ENCODE measurements around the gene STIM2. TPM values are rescaled to one million over a fixed set of nuclear protein-coding genes. Genes with fewer than 3 reads are reported as not detected.

Gene STIM2
- polyA plus RNA-seq, 3 donors: 8.6 to 16.5 (median 8.8) TPM

DNA sequence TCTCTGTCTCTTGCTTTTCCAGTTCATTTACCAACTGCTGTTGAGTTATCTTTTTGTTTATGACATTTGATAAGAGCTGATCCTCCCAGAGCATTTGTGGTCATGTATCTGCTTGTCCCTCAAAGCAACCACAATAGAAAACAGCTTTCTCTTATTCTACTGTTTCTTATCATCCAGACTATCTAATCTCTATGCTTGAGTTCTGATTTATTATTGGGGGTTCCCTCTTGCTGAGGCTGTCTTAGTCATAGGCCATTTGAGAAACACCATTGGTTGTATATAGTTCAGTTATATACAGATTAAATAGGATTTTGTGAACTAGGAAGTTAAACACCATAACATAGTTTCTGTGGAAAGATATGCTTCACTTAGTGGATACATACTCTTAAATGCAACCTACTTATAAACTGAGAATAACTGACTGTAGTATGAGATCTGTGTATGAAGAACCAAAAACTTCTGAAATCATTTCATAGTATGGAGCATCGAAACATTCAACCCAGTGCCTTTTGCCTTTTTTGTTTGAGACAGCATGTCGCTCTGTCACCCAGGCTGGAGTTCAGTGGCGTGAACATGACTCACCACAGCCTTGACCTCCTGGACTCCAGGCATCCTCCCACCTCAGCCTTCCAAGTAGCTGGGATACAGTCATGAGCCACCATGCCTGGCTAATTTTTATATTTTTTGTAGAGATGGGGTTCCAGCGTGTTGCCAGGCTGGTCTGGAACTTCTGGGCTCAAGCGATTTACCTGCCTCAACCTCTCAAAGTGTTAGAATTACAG is 75.8 kb downstream of the STIM2 start:
- Histone ChIP-seq H3K9ac (ENCODE audit: insufficient read depth, low read length, poor library complexity, severe bottlenecking) (no peak overlapping the region), H3K4me3 (replicated peaks in 1 of 3; ENCODE audit: low read depth in 2 of 3, low read length in 3 of 3) (no peak overlapping the region), H3K9me3 (replicated peaks in 1 of 2; ENCODE audit: control insufficient read depth in 1 of 2, insufficient read depth in 1 of 2, low read length in 2 of 2) (no peaks in the 10 kb centered on the region), H3K4me1 (ENCODE audit: control insufficient read depth in 1 of 2, insufficient read depth in 2 of 2, low read length in 2 of 2) (peaks cover 0 to 4% of the 10 kb centered on the region in 2 donors), H3K4me2 (replicated peaks; ENCODE audit: extremely low read depth, low read length, poor library complexity, severe bottlenecking) (no peak overlapping the region), H3K27me3 (ENCODE audit: control insufficient read depth in 2 of 2, insufficient read depth in 2 of 2, low read length in 2 of 2) (no peaks in the 10 kb centered on the region), H4K20me1 (ENCODE audit: insufficient read depth, low read length) (peaks cover 13% of the 10 kb centered on the region), H3K27ac (ENCODE audit: low read depth in 1 of 2, low read length in 2 of 2) (no peak overlapping the region), H2AFZ (ENCODE audit: insufficient read depth, low read depth, low read length, poor library complexity, severe bottlenecking) (no peak overlapping the region), H3K79me2 (ENCODE audit: insufficient read depth, low read length) (peaks cover 9% of the 10 kb centered on the region), H3K36me3 (replicated peaks in 1 of 2; ENCODE audit: control insufficient read depth in 1 of 2, insufficient read depth in 2 of 2, low read length in 2 of 2) (no peaks in the 10 kb centered on the region)
- WGBS (ENCODE audit: insufficient coverage): 89% methylated on average over 5 of the region's 5 CpGs
- Mint-ChIP-seq H3K4me3 (no peak overlapping the region), H3K4me1 (peaks cover 12% of the 10 kb centered on the region), H3K9me3 (no peaks in the 10 kb centered on the region), H3K27me3 (ENCODE audit: low read depth in 3 of 3) (no peaks in the 10 kb centered on the region), H3K36me3 (no peaks in the 10 kb centered on the region), H3K27ac (no peak overlapping the region)
- TF ChIP-seq, protein P1, sequence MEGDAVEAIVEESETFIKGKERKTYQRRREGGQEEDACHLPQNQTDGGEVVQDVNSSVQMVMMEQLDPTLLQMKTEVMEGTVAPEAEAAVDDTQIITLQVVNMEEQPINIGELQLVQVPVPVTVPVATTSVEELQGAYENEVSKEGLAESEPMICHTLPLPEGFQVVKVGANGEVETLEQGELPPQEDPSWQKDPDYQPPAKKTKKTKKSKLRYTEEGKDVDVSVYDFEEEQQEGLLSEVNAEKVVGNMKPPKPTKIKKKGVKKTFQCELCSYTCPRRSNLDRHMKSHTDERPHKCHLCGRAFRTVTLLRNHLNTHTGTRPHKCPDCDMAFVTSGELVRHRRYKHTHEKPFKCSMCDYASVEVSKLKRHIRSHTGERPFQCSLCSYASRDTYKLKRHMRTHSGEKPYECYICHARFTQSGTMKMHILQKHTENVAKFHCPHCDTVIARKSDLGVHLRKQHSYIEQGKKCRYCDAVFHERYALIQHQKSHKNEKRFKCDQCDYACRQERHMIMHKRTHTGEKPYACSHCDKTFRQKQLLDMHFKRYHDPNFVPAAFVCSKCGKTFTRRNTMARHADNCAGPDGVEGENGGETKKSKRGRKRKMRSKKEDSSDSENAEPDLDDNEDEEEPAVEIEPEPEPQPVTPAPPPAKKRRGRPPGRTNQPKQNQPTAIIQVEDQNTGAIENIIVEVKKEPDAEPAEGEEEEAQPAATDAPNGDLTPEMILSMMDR (IDR thresholded peaks at IDR 0.05): no peak
- intact Hi-C loops (cut with micrococcal nuclease): no loop called here
- DNase-seq: no peak

DNA sequence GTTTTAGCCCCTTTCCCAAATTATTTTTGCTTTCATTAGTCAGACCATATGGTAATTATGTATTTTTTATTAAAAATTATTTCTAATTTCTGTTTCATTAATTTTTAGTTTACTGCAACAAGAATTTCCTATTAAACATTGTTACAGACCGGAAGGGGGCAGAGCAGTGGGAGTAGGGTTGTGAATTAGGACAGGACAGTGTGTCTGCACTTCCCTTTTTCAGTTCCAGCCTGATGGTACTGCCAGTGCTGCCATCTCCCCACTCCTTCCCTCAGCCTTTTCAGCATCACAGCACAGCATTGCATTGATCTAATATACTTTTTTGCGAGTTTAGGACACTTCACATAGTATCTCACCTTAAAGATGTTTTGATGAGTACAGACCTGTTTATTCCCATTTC is 76.5 kb downstream of the STIM2 start:
- Mint-ChIP-seq H3K4me1 (peaks cover 12% of the 10 kb centered on the region), H3K27me3 (ENCODE audit: low read depth in 3 of 3) (no peaks in the 10 kb centered on the region), H3K36me3 (no peaks in the 10 kb centered on the region), H3K4me3 (no peak overlapping the region), H3K9me3 (no peaks in the 10 kb centered on the region), H3K27ac (peak overlapping the region in 1 of 7 donors; percentile 2)
- DNase-seq: peak; percentile 15 to 38 (median 24)
- H3K9me3 ChIP-seq (replicated peaks in 1 of 2; ENCODE audit: control insufficient read depth in 1 of 2, insufficient read depth in 1 of 2, low read length in 2 of 2): no peaks in the 10 kb centered on the region
- TF ChIP-seq, protein P1 (IDR thresholded peaks at IDR 0.05): peak; percentile 27
- no peak overlapping the region for H3K4me3 ChIP-seq (replicated peaks in 1 of 3; ENCODE audit: low read depth in 2 of 3, low read length in 3 of 3)
- intact Hi-C loops (cut with micrococcal nuclease): no loop called here
- H3K9ac ChIP-seq (ENCODE audit: insufficient read depth, low read length, poor library complexity, severe bottlenecking): no peak overlapping the region
- peaks cover 17% of the 10 kb centered on the region for H4K20me1 ChIP-seq (ENCODE audit: insufficient read depth, low read length)
- H3K36me3 ChIP-seq (replicated peaks in 1 of 2; ENCODE audit: control insufficient read depth in 1 of 2, insufficient read depth in 2 of 2, low read length in 2 of 2): no peaks in the 10 kb centered on the region
- no CpG with 5 or more reads among the region's 2 CpGs for WGBS (ENCODE audit: insufficient coverage)
- H3K4me1 ChIP-seq (ENCODE audit: control insufficient read depth in 1 of 2, insufficient read depth in 2 of 2, low read length in 2 of 2): peaks cover 0 to 4% of the 10 kb centered on the region in 2 donors
- peaks cover 9% of the 10 kb centered on the region for H3K79me2 ChIP-seq (ENCODE audit: insufficient read depth, low read length)
- H3K27ac ChIP-seq (ENCODE audit: low read depth in 1 of 2, low read length in 2 of 2): no peak overlapping the region
- no peaks in the 10 kb centered on the region for H3K27me3 ChIP-seq (ENCODE audit: control insufficient read depth in 2 of 2, insufficient read depth in 2 of 2, low read length in 2 of 2)
- H3K4me2 ChIP-seq (replicated peaks; ENCODE audit: extremely low read depth, low read length, poor library complexity, severe bottlenecking): no peak overlapping the region
- H2AFZ ChIP-seq (ENCODE audit: insufficient read depth, low read depth, low read length, poor library complexity, severe bottlenecking): no peak overlapping the region
